Embryonic facial prominence (tissue), 1 donor: ENCODE data around the gene PSMB1.

ENCODE experiments used
- DNase-seq: peaks from one replicate; pipeline ENCODE4 v3.0.0-alpha.2; 2016; ENCODE audit errors: extremely low spot score

PSMB1 gene

GRCh38 chr6:170552765-170553533 is at the start of gene PSMB1:
PSMB1 (minus strand) TSS chr6:170553307; CDS start chr6:170553242, 65 bp downstream.
- peak; percentile 88 for DNase-seq

- DNase-seq, result no peak
Measured at GRCh38 chr6:170597278-170597677, 44.2 kb upstream of the PSMB1 start.

GRCh38 chr6:170596426-170596825 is 43.3 kb upstream of the PSMB1 start:
- no peak for DNase-seq

- no peak for DNase-seq
Measured at GRCh38 chr6:170590725-170591124, 37.6 kb upstream of the PSMB1 start.

- no peak for DNase-seq
Measured at GRCh38 chr6:170584954-170585498, 31.9 kb upstream of the PSMB1 start.

- DNase-seq, result peak; percentile 87
Measured at GRCh38 chr6:170584181-170584953, 31.3 kb upstream of the PSMB1 start, which contains the start of gene PDCD2. PDCD2 (minus strand) TSS chr6:170584637; CDS start chr6:170584581, 56 bp downstream.

- no peak for DNase-seq
Measured at GRCh38 chr6:170583756-170584180, 30.7 kb upstream of the PSMB1 start.

- no peak for DNase-seq
Measured at GRCh38 chr6:170578909-170579308, 25.8 kb upstream of the PSMB1 start.

- no peak for DNase-seq
Measured at GRCh38 chr6:170575250-170575649, 22.1 kb upstream of the PSMB1 start.

- no peak for DNase-seq
Measured at GRCh38 chr6:170572704-170573466, 19.8 kb upstream of the PSMB1 start.

GRCh38 chr6:170564936-170565530 is 11.9 kb upstream of the PSMB1 start:
- DNase-seq, result no peak

- DNase-seq, result no peak
Measured at GRCh38 chr6:170561555-170561954, 8.4 kb upstream of the PSMB1 start.

- no peak for DNase-seq
Measured at GRCh38 chr6:170555305-170555704, 2.2 kb upstream of the PSMB1 start.

GRCh38 chr6:170554796-170555137 is 1.7 kb upstream of the PSMB1 start:
- DNase-seq, result no peak

GRCh38 chr6:170554013-170554795 is 1.1 kb upstream of the PSMB1 start, which contains the start of gene TBP:
TBP (plus strand) TSS chr6:170554369; CDS start chr6:170557030, 2,661 bp downstream.
- peak; percentile 97 for DNase-seq

GRCh38 chr6:170553534-170554012 is 466 bp upstream of the PSMB1 start:
- peak; percentile 26 for DNase-seq

- DNase-seq, result no peak
Measured at GRCh38 chr6:170545405-170545804, 7.7 kb downstream of the PSMB1 start.

- DNase-seq, result no peak
Measured at GRCh38 chr6:170542031-170542719, 10.9 kb downstream of the PSMB1 start.

GRCh38 chr6:170537329-170537728 is 15.8 kb downstream of the PSMB1 start:
- no peak for DNase-seq

- DNase-seq, result no peak
Measured at GRCh38 chr6:170536671-170537070, 16.4 kb downstream of the PSMB1 start.
